Measurements from ENCODE around the gene ETV3L.
"Not testable (repeated sequence)": the region's sequence is repeated elsewhere in the genome, so short reads cannot be mapped to it uniquely, and the experiment has no call there.

Gene ETV3L

DNA sequence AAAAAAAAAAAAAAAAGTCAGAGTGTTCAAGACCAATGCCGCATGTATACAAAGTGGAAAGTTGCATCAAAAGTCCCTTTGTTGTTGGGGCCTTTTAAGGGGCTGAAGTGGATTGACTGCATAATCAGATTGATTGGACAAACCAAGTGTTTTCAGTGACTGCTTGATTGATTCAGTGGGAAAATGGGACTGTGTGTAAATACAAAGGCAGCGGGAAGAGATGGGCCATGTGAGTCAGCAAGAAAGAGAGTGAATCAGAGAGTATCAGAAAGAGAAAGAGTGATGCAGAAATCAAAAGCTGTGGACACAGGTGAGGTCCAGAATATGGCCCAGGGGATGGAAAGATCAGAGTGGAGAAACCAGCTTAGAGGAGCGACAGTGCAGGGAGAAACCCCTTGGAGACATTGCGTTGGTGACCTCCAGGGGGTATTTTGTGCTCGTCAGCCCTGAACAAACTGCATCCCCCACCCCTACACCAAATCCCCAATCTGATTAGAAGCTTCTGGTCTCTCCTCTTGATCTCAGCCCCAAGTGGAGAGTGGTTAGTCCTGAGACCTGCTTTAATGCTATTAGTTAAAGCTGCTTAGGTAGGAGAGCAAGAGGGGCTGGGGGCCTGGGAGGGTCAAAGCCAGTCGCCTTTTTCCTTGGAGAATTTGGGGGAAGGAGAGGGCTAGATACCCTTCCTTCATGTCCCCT lies 5.1 kb upstream of the ETV3L start:
- no peak for DNase-seq

DNA sequence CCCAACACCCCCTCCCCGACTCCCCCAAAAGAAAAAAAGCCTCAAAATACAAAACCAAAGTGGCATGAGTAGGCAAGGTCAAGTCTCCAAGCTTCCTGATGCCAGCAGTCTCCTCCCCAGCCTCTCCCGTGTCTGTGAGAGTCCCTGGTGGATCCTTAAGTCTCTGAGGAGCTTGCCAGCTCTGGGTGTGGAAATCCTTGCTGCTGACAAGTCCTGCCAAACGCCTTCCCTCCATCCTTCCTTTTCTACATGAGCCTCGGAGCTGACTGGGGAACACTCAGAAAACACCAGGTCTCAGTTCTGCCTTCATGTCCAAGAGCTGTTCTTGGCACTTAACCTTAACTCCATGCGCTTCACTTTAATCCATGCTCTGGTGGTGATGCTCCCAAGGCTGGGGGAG lies 3.7 kb upstream of the ETV3L start:
- no peak for DNase-seq

DNA sequence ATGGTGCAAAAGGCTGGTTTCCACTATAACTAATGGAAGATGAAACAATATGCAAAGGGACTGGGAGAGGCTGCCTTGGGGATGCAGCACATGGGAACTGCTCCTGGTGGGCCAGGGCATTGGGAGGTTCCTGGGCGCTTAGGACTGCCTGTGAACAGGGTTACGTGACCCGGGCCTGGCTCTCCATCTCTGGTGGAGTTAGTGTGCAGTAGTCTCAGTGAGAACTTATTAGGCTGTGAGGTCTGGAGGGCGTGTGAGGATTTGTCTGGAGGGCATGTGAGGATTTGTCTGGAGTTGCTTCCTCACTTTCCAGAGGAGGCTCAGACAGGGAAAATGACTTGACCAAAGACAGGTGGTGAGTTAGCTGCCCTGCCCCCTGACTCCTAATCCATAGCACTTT lies 1.5 kb upstream of the ETV3L start:
- DNase-seq: no peak

DNA sequence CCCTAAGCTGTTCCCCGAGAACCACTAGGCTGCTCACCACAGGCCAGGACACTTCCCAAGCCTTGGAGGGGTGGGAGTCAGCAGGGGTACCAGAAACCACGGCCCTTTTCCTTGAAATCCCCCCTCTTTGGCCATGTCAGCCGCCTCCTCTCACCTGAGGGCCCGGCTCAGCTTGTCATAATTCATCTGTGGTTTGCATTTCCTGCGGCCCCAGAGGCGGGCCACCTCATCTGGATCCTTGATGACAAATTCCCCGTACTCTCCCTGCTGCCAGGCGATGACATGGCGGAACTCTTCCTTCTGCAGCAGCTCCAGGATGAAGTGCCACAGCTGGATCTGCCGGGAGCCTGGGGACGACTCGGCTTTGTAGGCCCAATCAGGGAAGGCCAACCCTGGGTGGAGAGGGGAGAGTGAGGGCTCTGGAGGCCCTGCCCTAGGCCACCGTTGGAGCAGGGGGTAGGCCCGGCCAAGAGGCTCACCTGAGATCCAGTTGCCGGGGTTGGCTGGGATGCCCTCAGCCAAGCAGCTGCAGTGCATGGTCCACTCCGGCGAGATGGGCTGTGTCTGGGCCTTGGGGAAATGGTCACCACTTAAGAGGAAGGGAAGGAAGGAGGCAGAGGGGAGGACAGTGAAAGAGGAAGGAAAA lies 498 bp downstream of the ETV3L start:
- DNase-seq: not testable (repeated sequence)

DNA sequence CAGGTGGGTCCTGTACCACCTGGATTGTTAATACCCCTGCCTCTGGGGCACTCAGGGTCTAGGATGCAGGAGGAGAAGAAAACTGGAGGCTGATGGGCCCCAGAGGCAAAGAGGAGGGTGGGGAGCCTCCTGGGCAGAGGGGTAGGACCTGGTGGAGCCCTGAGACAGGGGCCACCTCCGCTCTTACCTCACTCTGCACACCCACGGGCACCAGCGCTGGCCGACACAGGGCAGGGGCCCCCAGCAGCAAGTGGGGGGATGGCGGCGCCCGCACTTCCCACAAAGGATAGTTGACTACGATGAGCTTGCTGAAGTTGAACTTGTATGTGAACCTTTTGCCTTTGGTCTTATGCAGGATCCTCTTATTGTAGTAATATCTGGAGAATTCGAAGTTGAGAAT lies 1.1 kb downstream of the ETV3L start:
- DNase-seq: no peak

DNA sequence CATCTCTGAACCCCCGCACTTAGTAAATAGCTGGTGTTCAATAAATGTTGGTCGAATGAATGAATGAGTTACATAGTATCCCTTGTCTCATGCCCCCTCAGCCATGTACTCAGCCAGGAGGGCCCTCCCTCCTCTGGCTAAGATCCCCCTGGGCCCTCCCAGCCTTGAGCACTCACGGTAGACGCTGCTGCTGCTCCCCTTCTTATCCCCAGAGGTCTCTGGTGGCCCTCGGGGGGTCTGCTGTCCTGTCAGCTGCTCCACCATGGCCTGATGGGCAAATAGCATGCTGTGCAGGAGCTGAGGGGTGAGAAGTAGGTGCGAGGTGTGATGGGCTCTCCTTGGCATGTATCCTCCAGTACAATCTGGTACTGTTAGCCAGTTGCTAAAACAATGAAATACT lies 1.9 kb downstream of the ETV3L start:
- DNase-seq: no peak

DNA sequence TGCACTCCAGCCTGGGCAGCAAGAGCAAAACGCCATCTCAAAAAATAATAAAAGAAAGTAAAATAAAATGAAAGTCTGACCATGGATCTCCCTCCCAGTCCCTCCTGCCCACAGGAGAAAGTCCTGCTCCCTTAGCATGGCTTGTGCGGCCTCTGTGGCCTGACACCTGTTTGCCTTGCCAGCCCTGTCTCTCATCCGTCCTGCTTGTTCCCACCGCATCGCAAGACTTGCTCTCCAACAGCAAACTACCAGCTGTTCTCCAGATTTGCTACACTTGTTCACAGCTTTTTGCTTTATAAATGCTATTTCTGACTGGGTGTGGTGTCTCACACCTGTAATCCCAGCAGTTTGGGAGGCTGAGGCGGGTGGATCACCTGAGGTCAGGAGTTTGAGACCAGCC lies 2.7 kb downstream of the ETV3L start:
- DNase-seq: no peak

DNA sequence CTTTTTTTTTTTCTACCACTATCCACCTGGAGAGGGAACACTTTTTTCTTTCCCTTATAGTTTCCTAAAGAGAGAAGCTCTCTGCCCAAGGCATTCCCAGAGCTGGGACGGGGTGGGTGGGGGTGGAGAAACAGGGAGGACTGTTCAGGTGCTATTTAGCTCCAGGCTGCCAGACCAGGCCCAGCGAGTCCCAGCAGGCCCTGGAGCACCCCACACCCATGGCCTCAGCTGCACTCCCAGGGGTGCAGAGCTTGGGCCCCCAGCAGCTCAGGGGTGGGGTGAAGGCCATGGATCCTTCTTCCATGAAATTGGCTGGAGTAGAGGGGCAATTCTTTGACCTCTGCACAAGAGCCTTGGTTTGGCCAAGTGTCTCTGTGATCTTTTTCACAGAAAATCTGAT lies 4.1 kb downstream of the ETV3L start:
- no peak for DNase-seq

DNA sequence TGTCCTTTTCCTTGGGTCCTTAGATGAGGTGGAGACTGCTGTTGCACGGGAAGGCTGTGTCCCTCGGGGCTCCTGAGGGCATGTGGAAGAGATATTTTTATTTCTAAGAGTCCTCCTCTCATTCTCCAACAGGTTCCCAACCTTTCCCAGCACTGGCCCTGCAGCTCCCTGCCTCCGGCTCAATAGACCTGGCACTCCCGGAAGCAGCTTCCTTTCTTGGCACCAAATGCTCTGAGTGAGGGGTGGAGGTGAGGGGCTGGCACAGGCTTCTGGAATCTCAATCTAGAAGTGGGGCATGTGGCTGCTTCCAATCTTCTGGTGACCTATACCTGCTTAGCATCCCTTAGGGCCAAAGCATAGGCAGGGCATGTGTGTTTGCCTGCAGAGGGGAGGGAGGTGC lies 4.5 kb downstream of the ETV3L start:
- no peak for DNase-seq

DNA sequence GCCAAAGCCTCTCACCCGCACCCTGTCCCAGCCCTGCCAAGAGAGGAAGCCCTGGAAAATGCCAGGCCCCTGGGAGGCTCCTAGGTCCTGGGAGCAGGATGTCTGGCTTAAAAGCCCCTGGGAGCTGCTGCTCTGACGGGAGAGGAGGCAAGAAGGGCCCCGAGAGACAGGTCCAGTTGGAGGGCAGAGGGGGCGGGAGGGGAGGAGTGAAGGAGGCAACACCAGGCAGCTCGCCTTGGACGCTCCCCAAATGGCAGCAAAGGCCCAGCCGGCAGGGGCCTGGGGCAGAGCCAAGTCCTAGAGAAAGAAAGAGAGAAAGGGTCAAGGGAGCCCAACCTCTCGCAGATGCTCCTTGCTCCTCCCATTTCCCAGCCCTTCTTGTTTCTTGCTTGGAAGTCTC lies 6.8 kb downstream of the ETV3L start:
- no peak for DNase-seq

DNA sequence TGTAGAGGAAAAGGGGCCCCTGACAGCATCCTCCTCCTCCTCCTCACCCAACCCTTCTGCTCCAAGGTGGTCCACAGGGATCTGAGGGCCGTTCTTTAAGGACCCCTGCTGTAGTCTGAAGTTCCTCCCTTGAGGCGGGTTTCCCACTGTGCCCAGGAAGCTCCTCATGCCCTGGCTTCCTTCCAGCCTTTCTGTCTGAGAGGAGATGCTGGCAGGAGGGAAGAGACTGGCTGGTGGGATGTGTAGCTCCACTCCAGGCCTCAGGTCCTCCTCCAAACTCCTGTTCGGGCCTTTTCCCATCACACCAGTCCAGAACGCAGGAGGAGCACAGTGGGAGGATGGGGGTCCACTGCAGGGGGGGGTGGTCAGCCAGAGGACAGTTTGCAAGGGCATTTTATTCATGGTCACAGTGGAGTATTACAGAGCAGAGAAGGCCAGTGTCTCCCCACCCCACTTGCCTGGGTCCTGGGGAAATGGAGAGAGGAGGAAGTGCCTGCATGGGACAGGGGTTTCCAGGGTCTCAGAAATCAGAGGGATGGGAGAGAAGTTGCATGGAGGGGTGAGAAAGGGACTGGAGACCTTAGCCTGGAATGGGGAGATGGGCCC lies 7.8 kb downstream of the ETV3L start:
- no peak for DNase-seq

DNA sequence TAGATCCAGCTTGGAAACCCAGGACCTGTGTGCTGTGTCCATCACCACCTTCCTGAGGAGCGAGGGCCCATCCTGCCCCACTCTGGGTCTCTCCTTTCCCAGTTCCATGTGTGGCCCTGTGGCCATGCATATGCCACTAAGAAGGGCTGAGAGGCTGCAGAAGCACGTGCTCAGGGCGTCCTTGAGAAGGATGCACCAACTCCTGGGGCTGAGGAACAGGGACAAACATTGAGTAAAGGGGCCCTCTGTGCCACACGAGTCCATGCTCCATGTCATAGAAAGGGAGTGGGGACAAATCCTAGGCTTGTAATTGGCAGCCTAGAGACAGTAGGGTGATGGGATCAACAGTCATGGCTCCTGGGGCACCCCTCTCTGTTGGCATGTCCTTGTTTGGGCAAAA lies 8.4 kb downstream of the ETV3L start:
- DNase-seq: no peak

DNA sequence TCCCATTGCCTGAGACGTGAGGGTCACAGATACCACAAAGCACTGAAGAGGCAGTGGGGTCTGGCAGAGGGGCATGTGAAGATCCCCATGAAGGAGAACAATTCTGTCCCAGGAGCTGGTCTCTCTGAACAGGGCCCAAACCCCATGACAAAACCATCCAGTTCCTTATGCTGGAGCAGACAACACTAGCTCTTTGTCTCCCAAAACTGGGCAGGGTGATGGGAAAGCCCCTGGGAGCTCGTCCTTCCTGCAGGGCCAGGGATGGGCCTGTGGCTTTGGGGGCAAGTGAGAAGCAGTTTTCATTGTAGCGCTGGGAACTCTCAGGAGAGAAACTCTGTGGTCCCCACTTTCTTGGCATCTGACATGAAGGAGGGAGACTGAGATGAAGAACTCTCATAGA lies 8.8 kb downstream of the ETV3L start:
- no peak for DNase-seq

DNA sequence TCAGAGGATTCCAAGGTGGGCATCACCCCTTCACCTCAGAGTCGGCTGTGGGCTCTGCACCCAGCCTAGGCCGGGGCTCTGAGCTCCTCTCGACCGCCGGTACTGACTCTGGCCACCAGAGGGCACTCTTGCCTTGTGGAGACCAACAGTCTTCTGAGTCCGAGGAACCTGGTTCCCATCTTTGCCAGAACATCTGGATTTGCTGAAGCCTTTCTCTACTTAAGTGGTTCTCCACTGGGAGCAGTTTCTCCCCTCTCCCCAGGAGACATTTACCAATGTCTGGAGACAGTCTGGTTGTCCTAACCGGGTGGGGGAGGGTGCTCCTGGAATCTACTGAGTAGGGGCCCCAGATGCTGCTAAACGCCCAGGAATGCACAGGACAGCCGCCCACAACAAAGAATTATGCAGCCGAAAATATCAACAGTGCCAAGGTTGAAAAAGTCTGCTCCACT lies 9.4 kb downstream of the ETV3L start:
- DNase-seq: peak; percentile 73 to 88

DNA sequence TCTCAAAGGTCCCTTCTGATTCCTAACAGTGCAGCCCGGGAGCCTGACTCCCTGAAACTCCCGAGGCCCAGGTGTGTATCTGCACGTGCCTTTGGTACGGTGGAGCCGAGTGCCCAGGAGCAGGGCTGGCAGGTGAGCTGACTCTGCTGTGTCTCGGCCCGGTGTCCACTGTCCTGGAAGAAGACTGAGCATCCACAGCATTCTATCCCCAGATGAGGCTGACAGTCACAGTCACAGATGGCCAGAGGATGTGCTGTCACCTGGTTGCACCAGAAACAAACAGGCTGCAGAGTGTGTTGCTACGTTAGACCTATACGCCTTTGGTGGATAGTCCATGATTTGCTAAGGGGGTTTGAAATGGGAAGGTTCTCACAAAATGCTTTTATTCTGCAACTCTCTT lies 9.8 kb downstream of the ETV3L start:
- no peak for DNase-seq

DNA sequence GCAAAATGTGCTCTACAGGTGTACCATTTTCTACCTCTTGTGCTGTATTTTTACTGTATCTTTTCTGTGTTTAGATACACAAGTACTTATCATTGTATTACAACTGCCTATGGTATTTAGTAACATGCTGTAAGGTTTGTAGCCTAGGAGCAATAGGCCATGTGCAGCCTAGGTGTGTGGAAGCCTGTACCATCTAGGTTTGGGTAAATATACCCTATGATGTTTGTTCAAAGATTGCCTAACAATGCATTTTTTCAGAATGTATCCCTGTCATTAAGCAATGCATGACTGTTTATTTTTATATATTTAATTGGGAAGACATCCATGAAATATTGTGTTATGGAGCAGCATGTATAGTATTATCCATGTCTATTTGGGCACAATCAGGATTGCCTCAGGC lies 11.0 kb downstream of the ETV3L start:
- DNase-seq: no peak

DNA sequence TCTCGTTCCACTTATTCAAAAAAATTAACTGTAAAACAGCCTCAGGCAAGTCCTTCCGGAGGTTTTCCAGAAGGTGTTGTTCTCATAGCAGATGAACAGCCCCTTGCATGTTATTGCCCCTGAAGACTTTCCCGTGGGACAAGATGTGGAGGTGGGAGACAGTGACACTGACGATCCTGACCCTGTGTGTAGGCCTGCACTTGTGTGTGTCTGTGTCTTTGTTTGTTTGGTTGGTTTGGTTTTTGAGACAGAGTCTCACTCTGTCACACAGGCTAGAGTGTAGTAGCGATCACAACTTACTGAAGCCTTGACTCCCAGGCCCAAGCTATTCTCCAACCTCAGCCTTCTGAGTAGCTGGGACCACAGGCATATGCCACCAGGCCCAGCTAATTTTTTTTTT lies 12.6 kb downstream of the ETV3L start:
- no peak for DNase-seq

DNA sequence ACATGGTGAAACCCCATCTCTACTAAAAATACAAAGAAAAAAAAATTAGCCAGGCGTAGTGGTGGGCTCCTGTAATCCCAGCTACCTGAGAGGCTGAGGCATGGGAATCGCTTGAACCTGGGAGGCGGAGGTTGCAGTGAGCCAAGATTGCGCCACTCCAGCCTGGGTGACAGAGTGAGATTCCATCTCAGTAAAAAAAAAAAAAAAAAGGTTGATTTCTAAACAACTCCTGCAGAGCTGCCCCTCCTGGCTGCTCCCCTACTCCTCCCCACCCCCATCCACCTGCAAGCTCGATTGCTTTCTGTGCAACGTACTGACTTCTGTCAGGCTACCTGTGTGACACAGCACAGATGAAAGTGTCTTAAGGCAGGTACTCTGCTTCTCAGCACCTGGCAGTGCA lies 13.3 kb downstream of the ETV3L start:
- DNase-seq: no peak

DNA sequence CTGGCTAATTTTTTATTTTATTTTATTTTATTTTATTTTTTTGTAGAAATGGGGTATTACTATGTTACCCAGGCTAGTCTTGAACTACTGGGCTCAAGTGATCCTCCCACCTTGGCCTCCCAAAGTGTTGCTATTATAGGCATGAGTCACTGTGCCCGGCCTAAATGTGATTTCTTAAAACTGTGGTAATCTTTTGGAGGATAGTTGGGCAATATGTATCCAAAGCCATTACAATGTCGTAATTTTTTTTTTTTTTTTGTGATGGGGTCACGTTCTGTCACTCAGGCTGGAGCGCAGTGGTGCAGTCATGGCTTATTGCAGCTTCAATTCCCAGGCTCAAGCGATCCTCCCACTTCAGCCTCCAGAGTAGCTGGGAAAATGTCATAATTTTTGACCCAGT lies 14.2 kb downstream of the ETV3L start:
- no peak for DNase-seq

DNA sequence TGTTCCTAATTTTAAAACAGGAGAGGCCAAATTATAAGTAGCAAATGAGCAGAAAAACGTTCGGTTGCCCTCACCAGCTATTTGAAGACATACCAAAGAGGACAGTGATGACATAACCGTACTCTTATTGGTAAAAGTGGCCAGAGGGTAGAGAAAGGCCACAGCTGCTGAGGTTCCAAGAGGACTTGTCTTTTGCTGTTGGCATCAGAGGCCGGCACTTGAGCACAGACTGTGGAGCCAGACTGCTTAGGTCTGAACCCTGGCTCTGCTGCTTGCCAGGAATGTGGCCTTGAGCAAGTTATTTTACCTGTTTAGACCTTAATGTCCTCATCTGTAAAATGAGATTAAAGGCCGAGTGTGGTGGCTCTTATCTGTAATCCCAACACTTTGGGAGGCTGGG lies 14.9 kb downstream of the ETV3L start:
- no peak for DNase-seq

DNA sequence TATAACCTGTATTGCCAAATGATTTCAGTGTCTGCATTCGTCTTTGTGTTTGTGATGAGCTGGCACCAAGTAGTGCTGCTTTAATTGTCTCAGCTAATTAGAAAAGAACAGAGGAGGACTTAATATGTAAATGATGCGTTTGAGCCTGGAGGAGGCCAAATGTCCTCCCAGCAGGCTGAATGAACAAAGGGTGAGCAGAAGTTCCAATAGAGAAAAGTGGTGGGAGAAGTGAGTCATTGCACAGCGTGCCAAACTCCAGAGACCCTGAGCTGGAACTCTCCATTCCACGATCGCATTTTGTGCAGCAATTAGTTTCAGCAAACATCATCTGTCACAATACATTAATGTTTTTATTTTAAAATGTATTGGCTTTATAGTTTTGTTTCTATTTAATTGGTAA lies 17.9 kb downstream of the ETV3L start:
- no peak for DNase-seq

DNA sequence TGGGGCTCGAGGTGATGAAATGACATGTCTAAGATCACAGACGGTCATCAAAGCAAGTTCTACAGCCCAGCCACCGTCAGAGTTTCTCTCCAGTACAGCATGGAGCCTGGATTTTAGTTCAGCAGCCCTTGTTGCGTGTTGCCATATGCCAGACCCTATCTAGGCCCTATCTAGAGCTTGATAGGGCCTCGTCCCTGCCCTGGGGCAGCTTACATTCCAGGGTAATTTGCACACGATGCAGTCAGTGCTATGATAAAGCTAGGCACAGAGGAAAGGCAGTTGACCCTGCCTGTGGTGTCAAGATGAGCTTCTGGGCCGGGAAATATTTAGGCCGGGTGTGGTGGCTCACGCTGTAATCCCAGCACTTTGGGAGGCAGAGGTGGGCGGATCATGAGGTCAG lies 18.9 kb downstream of the ETV3L start:
- no peak for DNase-seq

DNA sequence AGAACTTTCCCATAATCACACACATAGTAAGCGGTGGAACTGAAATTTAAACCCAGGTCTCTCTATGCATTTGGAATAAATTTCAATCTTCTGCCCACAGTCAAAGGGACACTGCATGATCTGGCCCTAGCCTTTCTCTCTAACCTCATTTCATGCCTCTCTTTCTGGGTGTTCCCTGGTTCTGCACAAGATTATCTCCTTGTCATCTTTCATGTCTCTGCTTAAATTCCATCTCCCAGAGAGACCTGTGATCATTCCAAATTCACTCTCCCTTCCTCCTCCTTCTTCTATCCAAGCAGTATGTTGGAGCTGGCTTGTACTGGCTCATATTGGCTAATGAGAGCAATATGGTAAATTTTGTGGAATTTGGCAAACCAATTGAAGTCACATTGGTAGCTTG lies 22.2 kb downstream of the ETV3L start:
- DNase-seq: no peak

DNA sequence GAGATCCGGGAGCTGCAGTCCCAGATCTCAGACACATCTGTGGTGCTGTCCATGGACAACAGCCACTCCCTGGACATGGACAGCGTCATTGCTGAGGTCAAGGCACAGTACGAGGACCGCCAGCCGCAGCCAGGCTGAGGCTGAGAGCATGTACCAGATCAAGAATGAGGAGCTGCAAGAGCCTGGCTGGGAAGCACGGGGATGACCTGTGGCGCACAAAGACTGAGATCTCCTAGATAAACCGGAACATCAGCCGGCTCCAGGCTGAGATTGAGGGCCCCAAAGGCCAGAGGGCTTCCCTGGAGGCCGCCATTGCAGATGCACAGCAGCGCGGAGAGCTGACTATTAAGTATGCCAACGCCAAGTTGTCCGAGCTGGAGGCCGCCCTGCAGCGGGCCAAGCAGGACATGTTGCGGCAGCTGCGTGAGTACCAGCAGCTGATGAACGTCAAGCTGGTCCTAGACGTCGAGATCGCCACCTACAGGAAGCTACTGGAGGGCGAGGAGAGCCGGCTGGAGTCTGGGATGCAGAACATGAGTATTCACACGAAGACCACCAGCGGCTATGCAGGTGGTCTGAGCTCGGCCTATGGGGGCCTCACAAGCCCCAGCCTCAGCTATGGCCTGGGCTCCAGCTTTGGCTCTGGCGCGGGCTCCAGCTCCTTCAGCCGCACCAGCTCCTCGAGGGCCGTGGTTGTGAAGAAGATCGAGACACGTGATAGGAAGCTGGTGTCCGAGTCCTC lies 25.5 kb downstream of the ETV3L start:
- DNase-seq: peak in 1 of 2 experiments; percentile 19
